ENCODE data around the gene TCAIM.

DNA sequence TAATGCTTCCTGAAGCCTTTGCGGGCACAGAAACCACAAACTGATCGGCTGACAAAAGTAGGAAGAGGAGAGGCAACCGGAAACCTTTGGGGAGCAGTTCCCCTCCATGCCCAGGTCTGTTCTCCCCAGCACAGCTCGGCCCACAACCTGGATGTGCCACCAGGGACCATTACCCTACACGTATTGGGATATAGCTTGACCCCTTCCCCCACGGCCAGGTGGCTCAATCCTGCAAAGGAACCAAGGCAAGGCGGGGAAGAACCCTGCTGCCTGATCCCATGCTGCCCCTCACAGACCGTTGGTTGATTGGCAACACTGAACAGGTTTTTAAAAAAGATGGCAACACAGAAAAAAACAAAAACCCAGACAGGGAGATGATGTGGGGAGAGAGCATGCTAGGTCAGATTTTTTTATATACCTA, 19.7 kb upstream of the TCAIM start:
- TF ChIP-seq EZH2 (IDR thresholded peaks at IDR 0.05) (no peak), POLR2AphosphoS5 (IDR thresholded peaks at IDR 0.05; ENCODE audit: borderline replicate concordance, low read depth, low read length) (no peak), FOXP2 (optimal IDR thresholded peaks at IDR 0.05; ENCODE audit: control extremely low read depth, extremely low read length, insufficient read depth) (no peak)
